Nephron (organoid): ENCODE results near the gene ARHGAP40.

Experiments
- H3K27ac Mint-ChIP-seq, 3 experiments: 2 replicates each; pipeline ENCODE4 v1.8.0; 2020; ENCODE audit warnings: mixed read lengths in 3 of 3, mild to moderate bottlenecking in 2 of 3, moderate library complexity in 1 of 3
- H3K27me3 Mint-ChIP-seq: 2 replicates; pipeline ENCODE4 v1.8.0; 2021; ENCODE audit warnings: low read depth, mild to moderate bottlenecking, moderate library complexity, mixed read lengths
- H3K36me3 Mint-ChIP-seq: 2 replicates; pipeline ENCODE4 v1.8.0; 2020; ENCODE audit warnings: low read depth, mixed read lengths
- H3K4me1 Mint-ChIP-seq: 2 replicates; pipeline ENCODE4 v1.8.0; 2020; ENCODE audit warnings: mixed read lengths
- H3K4me3 Mint-ChIP-seq, 3 experiments: 2 replicates each; pipeline ENCODE4 v1.8.0; 2020; ENCODE audit warnings: mild to moderate bottlenecking in 3 of 3, mixed read lengths in 3 of 3, moderate library complexity in 2 of 3
- H3K9me3 Mint-ChIP-seq: 2 replicates; pipeline ENCODE4 v1.8.0; 2020; ENCODE audit warnings: mixed read lengths
- CTCF ChIP-seq, 3 experiments: fragments of 200-600 bp; sonication (generic); IDR thresholded peaks; one replicate each; pipeline ENCODE4 v1.5.0; 2021; ENCODE audit warnings: antibody characterized with exemption in 3 of 3; ENCODE audit not compliant: unreplicated experiment in 3 of 3

Gene ARHGAP40

GRCh38 chr20:38600057-38600456 lies 1.6 kb upstream of the ARHGAP40 start:
- Mint-ChIP-seq H3K4me1 (peaks cover 12% of the 10 kb centered on the region), H3K27me3 (peaks cover 68% of the 10 kb centered on the region), H3K27ac (no peak overlapping the region), H3K9me3 (no peaks in the 10 kb centered on the region), H3K4me3 (no peak overlapping the region), H3K36me3 (no peaks in the 10 kb centered on the region)
- TF ChIP-seq CTCF (IDR thresholded peaks at IDR 0.05; ENCODE audit: unreplicated experiment in 3 of 3), result no peak

GRCh38 chr20:38602185-38602581 lies 574 bp downstream of the ARHGAP40 start:
- H3K36me3 Mint-ChIP-seq, result no peaks in the 10 kb centered on the region
- H3K9me3 Mint-ChIP-seq, result no peaks in the 10 kb centered on the region
- no peak for TF ChIP-seq CTCF (IDR thresholded peaks at IDR 0.05; ENCODE audit: unreplicated experiment in 3 of 3)
- peaks cover 78% of the 10 kb centered on the region for H3K27me3 Mint-ChIP-seq
- peaks cover 12% of the 10 kb centered on the region for H3K4me1 Mint-ChIP-seq
- H3K4me3 Mint-ChIP-seq, result peak overlapping the region in 1 of 3 experiments; percentile 20
- H3K27ac Mint-ChIP-seq, result no peak overlapping the region

GRCh38 chr20:38603286-38603685 lies 1.7 kb downstream of the ARHGAP40 start:
- no peak overlapping the region for H3K27ac Mint-ChIP-seq
- no peak overlapping the region for H3K4me3 Mint-ChIP-seq
- no peaks in the 10 kb centered on the region for H3K36me3 Mint-ChIP-seq
- TF ChIP-seq CTCF (IDR thresholded peaks at IDR 0.05; ENCODE audit: unreplicated experiment in 3 of 3), result no peak
- H3K4me1 Mint-ChIP-seq, result peaks cover 12% of the 10 kb centered on the region
- H3K27me3 Mint-ChIP-seq, result peaks cover 79% of the 10 kb centered on the region
- H3K9me3 Mint-ChIP-seq, result no peaks in the 10 kb centered on the region

GRCh38 chr20:38604873-38605303 lies 3.3 kb downstream of the ARHGAP40 start:
- Mint-ChIP-seq H3K27me3 (peaks cover 80% of the 10 kb centered on the region), H3K4me1 (peaks cover 12% of the 10 kb centered on the region), H3K9me3 (no peaks in the 10 kb centered on the region), H3K36me3 (no peaks in the 10 kb centered on the region), H3K27ac (no peak overlapping the region), H3K4me3 (no peak overlapping the region)
- TF ChIP-seq CTCF (IDR thresholded peaks at IDR 0.05; ENCODE audit: unreplicated experiment in 3 of 3), result no peak

- no peak for TF ChIP-seq CTCF (IDR thresholded peaks at IDR 0.05; ENCODE audit: unreplicated experiment in 3 of 3)
- no peaks in the 10 kb centered on the region for H3K9me3 Mint-ChIP-seq
- no peak overlapping the region for H3K4me3 Mint-ChIP-seq
Observed at GRCh38 chr20:38607351-38607750, 5.7 kb downstream of the ARHGAP40 start.

GRCh38 chr20:38608188-38608587 lies 6.6 kb downstream of the ARHGAP40 start:
- Mint-ChIP-seq H3K4me1 (no peaks in the 10 kb centered on the region), H3K4me3 (no peak overlapping the region), H3K36me3 (no peaks in the 10 kb centered on the region), H3K9me3 (no peaks in the 10 kb centered on the region), H3K27me3 (peaks cover 56% of the 10 kb centered on the region), H3K27ac (no peak overlapping the region)
- TF ChIP-seq CTCF (IDR thresholded peaks at IDR 0.05; ENCODE audit: unreplicated experiment in 3 of 3), result no peak

More at GRCh38 chr20:38607351-38607750, 5.7 kb downstream of the ARHGAP40 start:
- H3K36me3 Mint-ChIP-seq, result no peaks in the 10 kb centered on the region
- no peak overlapping the region for H3K27ac Mint-ChIP-seq
- peaks cover 3% of the 10 kb centered on the region for H3K4me1 Mint-ChIP-seq
- H3K27me3 Mint-ChIP-seq, result peaks cover 61% of the 10 kb centered on the region
